SK-MEL-5 (cell line): Measurements from ENCODE around the gene MICALL2. TPM values are rescaled to one million over a fixed set of nuclear protein-coding genes. Genes with fewer than 3 reads are reported as not detected.

ENCODE experiments used
- DNase-seq: peaks from one replicate; pipeline ENCODE4 v3.0.0-alpha.2; 2016; ENCODE audit warnings: low read depth, low spot score
- in situ Hi-C: cut with HindIII; loops from 2 replicates; pipeline ENCODE4 v1.10.0; 2016; ENCODE audit warnings: low sequenced_read_pairs, high pct_unique_total_duplicates, low pct_unique_long_range_greater_than_20kb
- total RNA-seq: library from RNA; depleted of rRNA; stranded (reverse); fragments of >200 nt; shearing (Covaris generic); gene quantifications from 2 replicates; pipeline ENCODE4 v1.2.3, GENCODE V29; 2014; rRNA removed

Gene MICALL2
- total RNA-seq, 1 experiment from 2014 or later = 1.2 TPM

DNA sequence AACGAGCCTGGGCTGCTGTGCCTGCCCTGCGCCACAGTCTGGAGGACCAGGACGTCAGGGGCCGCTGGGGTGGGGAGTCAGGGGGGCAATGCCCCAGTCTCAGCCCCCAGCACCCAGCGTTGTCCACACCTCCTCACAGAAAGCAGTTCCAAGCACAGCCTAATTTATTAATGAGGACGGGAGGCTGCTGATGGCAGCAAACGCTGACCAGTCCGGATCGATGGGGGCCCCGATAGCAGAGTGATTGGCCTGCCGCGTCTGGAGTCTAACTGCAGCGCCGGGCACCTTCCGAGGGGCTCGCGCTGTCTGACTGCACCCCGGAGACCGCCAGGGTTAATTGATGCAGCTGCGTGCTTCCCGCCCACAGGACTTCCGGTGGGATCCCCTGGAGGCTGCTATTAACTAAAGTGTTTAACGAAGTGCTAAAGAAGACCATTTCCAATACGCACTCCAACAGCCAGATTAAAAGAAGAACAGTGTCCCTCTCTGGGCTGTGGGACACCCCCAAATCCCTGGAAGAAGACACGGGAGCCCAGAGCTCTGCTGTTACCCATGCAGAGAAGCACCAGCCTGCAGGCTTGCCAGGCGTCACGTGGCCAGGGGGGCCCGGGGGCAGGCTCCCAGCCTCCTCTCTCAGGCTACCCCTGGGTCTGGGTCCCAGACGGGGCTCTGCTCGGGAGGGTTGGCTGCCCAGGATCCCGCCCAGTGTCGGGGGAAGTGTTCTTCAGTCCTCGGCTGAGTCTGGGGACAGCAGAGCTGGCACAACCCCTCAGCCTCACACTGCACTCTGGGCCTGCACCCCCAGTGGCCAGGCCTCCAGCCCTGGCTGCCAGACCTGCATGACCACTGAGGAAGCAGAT, 63.8 kb downstream of the MICALL2 start:
- DNase-seq = no peak

DNA sequence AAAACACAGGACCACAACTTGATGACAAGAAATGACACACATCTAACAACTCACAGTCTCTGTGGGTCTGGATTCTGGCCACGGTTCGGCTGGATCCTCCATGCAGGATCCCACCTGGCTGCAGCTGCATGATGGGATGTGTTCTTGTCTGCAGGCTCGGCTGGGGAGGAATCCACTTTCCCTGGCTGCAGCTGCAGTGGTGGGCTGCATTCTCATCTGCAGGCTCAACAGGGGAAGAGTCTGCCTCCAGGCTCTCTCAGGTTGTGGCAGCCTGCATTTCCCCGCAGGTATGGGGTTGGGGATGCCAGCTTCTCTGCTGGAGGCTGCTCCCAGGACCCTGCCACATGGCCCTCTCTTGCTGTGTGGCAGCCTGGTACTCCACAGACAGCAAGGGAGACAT, 64.9 kb downstream of the MICALL2 start:
- no peak for DNase-seq
- in situ Hi-C loops = no loop called here

More for the DNA sequence above, 63.8 kb downstream of the MICALL2 start:
- in situ Hi-C loops = no loop called here

DNA sequence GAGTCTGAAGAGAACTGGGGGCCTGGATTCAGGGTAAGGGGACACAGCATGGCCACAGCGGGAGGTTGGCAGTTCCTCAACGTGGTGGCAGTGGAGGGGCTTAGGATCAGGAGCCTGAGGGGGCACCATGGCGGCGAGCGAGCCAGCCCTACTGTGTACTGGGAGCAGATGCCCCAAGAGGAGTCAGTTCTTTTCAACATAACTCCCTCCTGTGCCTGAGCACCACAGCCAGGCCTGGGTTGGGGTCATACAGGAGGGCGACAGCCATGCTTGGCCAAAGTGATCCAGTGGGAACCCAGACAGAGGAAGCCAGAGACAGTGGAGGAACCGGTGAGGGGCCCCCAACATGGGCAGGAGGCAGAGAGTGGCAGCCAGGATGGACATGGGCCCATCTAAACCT, 65.8 kb downstream of the MICALL2 start:
- no peak for DNase-seq
- in situ Hi-C loops = no loop called here

DNA sequence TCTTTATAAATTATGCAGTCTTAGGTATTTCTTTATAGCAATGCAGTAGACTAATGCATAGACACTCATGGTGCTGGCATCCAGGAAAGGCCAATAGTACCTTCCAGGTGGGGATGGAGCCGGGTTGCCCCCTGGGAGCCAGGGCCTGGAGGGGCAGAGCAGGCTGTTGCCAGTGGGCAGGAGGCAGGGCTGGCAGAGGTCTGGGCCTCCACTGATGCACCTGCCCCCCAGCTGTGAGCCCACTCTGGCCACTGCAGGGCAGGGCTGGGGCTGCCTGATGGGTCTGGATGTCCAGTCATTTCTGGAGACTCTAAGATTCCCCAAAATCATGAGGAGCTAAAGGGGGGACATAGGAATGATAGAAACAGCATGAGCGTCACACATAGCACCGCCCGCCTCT, 66.7 kb downstream of the MICALL2 start:
- in situ Hi-C loops = no loop called here
- no peak for DNase-seq

DNA sequence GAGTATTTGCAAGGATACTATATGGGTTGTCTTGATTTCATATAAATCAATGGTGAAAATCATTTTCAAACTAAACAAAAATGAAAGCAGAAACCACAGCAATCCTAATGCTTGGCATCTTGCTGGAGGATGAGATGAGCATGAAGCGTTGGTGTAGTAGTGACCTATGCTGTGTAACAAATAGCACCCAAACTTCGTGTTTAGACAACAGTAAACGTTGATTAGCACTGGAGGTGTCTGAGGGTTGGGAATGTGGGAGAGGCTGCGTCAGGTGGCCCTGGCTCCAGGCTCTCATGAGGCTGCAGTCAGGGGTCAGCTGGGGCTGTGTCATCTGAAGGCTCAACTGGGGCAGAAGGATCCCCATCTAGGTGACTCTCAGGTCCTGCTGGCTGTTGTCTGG, 67.8 kb downstream of the MICALL2 start:
- in situ Hi-C loops = no loop called here
- no peak for DNase-seq

DNA sequence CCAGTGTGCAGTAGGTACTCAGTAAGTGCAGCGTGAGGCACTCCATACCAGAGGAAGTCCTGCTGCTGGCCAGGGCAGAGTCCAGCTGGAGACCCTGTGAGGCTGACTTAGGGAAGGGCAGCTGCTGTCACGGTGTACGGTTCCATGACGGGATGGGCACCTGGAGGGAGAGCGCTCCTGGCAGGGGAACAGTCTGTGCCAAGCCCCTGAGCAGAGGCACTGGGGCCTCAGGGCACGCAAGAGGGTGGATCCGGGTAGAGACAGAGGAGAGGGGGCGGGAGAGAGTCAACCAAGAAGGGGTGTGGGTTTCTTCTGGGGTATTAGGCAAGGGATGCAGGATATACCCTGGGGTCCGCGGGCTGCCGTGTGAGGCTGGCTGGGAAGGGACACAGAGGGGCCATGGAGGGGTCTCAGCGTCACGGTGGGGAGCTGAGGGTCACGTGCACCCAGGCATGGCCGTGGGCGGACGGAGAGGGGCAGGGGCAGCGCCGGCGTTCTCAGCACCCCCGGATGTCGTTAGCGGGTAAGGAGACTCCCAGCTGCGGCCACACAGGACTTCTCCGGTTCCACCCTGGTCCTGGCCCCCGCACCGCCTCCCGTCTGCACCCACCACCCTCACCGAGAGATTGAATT, 70.5 kb downstream of the MICALL2 start:
- in situ Hi-C loops = no loop called here
- DNase-seq = no peak

DNA sequence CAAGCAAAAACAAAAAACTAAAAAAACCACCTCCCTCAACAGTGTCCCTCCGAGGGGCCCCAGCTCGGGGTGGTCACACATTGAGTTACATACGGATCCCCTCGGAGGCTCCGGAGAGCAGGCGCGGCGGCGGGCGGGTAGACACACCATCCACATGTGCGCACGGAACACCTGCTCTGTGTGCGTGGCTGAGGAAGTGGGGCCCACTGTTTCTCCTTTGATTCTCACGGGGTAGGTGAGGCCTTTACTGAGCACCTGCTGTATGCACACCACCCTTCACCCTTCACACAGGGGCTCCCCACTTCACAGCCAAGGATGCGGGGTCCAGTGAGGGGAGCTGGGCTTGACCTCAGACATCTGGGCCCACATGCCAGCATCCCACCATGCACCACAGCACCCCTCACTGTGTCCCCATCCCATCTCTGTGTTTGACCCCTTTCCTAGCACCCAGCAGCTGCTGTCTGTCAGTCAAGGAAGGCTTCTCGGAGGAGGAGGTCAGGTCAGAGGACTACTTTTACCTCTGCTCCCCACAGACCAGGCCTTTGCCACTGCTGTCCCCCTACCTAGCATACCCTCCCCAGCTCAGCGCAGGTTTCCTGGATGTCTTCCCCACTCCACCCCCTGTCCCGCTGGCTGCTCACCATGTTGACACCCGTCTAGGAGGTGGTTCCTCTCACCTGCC, 71.1 kb downstream of the MICALL2 start:
- DNase-seq = no peak
- in situ Hi-C loops = no loop called here

DNA sequence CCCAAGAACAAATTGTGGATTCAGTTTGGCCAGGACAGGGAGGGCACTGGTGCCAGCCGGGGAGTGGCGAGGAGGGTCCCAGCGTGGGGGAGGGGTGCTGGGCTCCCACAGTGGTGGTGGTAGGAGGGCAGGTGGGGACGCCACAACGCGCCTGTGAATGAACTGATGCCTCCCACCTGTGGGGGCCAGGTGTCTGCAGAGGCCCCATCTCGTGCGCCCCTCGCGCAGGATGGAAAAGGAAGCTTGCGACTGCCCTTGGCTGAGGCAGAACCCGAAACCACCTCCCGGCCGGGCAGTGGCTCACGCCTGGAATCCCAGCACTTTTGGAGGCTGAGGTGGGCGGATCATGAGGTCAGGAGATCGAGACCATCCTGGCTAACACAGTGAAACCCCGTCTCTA, 72.0 kb downstream of the MICALL2 start:
- DNase-seq = no peak
- in situ Hi-C loops = no loop called here

DNA sequence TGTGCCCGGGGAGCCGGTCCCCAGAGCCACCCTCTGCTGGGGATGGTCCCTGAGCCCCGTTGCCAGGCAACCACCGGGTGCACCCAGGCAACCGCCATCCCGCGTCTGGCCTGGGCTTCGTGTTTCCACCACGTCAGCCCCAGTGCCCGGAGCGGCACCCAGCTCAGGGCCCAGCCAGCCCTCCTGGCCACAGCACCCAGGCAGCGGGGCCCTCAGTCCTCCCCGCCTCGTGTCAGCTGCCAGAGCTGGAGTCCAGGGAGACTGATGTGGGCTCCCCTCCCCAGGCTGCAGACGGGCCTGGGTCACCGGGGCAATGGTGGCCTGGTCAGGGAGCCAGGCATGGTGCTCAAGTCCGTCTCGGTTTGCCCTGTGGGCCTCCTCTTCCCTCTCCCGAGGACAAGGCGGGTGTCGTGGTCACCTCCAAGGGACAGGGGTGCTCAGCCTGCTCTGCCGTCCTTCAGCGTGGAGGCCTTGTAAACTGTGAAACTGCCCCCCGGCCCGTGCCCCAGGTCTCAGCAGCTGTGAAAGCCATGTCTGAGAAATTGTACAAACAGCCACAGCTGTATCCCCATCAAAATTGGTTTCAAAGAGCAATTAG, 72.5 kb downstream of the MICALL2 start:
- in situ Hi-C loops = no loop called here
- no peak for DNase-seq

DNA sequence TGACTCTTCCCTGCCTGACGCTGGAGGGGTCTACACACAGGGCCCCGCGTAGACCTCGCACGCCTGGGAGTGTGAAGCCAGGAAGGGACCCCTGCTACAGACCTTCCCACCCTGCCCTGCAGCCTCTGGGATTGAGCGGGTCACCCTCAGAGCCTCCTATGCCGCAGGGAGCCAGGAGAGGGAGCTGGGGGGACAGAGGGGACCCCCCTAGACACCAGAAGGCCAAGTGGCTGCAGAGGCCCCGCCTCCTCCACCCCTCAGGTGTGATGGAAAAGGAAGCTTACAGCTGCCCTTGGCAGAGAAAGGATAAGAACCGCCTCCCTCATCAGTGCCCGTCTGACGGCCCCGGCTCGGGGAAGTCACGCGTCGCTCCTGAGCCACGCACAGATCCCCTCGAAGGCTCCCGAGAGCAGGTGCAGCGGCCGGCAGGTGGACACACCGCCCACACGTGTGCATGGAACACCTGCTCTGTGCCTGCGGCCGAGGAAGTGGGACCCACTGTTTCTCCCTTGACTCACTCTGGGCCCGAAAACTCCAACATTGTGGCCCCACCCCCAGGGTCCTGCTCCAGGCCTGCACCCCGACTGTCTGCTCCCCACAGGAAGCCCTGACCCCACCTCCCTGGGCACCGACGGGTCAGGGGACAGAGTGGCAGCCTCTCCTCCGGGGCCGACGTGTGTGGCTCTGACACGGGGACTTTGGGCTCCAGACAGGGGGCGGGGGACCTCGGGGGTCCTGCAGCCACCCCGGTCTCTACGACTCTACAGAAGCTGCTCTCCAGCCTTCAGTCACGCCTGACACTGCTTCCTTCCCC, 73.3 kb downstream of the MICALL2 start:
- DNase-seq = no peak
- in situ Hi-C loops = no loop called here

DNA sequence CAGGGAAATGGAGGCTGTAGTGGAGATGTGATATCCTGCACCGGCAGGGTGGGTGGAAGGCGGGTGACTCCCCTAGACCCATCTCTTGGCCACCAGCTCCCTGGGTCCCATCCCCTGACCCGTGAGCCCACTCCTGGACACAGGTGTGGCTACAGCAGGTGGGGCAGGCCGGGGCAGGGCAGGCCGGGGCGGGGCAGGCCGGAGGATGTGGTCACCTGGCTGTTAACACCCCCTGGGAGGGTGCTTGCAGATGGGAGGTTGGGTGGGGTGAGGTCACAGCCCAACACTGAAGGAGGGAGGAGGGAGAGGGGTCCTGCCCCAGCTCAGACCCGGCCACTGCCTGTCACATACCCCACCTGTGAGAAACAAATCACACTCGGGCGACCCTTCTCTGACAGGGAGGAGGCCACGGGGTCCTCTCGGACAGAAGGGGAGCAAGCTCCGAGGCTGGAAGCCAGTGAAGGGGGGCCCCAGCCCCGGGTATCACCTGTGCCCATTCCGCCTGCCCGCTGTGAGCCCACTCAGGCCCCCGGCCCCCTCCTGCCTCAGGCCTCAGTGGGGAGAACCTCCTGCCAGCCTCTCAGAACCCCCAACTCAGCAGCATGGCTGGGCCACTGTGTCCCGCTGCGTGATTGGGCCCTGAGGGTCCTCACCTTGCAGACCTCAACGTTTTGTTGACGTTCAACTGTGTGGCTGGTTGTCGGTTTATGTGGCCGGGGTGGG, 74.0 kb downstream of the MICALL2 start:
- in situ Hi-C loops = no loop called here
- DNase-seq = no peak

Other genes with a start within 250 kb of the MICALL2 start
- not detected in 2 replicates for gene UNCX, start 226.6 kb downstream of the MICALL2 start, total RNA-seq
- gene INTS1, start 44.9 kb upstream of the MICALL2 start, total RNA-seq = 34.5 and 41.4 TPM in 2 replicates
- gene MAFK, start 71.2 kb upstream of the MICALL2 start, total RNA-seq = 23.6 and 24.3 TPM in 2 replicates
- gene TMEM184A, start 96.7 kb upstream of the MICALL2 start, total RNA-seq = 0.16 and 0.19 TPM in 2 replicates
- 118 and 130 TPM in 2 replicates for gene PSMG3, start 110.6 kb upstream of the MICALL2 start, total RNA-seq
- gene ELFN1, start 210.8 kb upstream of the MICALL2 start, total RNA-seq = 0.11 TPM in 2 replicates